Left ventricle myocardium inferior (tissue), 1 donor: Measurements from ENCODE around the gene CLEC18A. TPM values are rescaled to one million over a fixed set of nuclear protein-coding genes. Genes with fewer than 3 reads are reported as not detected.
A peak's percentile ranks its signal among the peaks of the same experiment; 100 is the strongest.
"Not testable (repeated sequence)": the region's sequence is repeated elsewhere in the genome, so short reads cannot be mapped to it uniquely, and the experiment has no call there.

Experiments used
- DNase-seq: peaks from one replicate; pipeline ENCODE4 v3.0.0-alpha.2; 2020
- H3K27ac ChIP-seq: fragments of 200-600 bp; replicated peaks from 2 replicates; pipeline ENCODE4 v1.8.0; 2021
- H3K27me3 ChIP-seq: fragments of 200-600 bp; 2 replicates; pipeline ENCODE4 v1.8.0; 2021; ENCODE audit warnings: low read depth
- H3K36me3 ChIP-seq: fragments of 200-600 bp; 2 replicates; pipeline ENCODE4 v1.8.0; 2021
- H3K4me1 ChIP-seq: fragments of 200-600 bp; 2 replicates; pipeline ENCODE4 v1.8.0; 2021
- H3K4me3 ChIP-seq: fragments of 200-600 bp; 2 replicates; pipeline ENCODE4 v1.8.0; 2021; ENCODE audit warnings: mild to moderate bottlenecking, moderate library complexity
- H3K9me3 ChIP-seq: fragments of 200-600 bp; replicated peaks from 2 replicates; pipeline ENCODE4 v1.8.0; 2021
- intact Hi-C: fragments of 100-400 bp; cut with micrococcal nuclease; formaldehyde crosslinking; loops from one replicate; pipeline ENCODE4 v1.11.0; 2022
- total RNA-seq: library from RNA; stranded (reverse); fragmentation: NEBNext Ultra II Directional; extraction: Animal tissue kit (Norgen Biotek cat#: 25700); gene quantifications from one replicate; pipeline ENCODE4 v1.2.1, GENCODE V29; 2021
- donor health status: DM: no; HTN: yes; CAD: no; lungs with severe emphysema.

Gene CLEC18A
- total RNA-seq, 1 donor from 2014 or later: 0.22 TPM

GRCh38 chr16:69969657-69970056 lies 18.5 kb downstream of the CLEC18A start:
- H3K4me3 ChIP-seq, DNase-seq, H3K4me1 ChIP-seq, H3K27ac ChIP-seq, H3K27me3 ChIP-seq, intact Hi-C loops, H3K36me3 ChIP-seq, H3K9me3 ChIP-seq: not testable (repeated sequence)

DNA sequence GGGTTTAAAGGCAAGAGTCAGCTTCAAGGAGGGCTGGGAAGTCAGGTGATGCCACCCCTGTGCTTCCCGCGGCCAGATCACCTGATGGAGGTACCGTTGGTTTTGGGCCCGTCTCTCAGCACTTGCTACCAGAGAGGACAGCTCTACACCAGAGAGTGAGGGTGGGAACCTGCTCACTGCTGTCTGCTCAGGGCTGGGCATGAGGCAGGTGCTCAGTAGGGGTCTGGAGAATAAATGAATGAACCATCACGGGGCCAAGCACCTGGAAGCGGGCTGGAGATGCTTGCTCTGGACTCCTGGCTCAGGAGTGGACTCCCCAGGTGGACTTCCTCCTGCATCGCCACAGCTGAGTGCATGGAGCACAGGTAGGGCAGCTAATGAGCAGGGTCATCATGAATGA lies 21.0 kb downstream of the CLEC18A start:
- H3K4me1 ChIP-seq, H3K4me3 ChIP-seq, H3K9me3 ChIP-seq, intact Hi-C loops, H3K36me3 ChIP-seq, DNase-seq, H3K27me3 ChIP-seq, H3K27ac ChIP-seq: not testable (repeated sequence)

GRCh38 chr16:69972935-69973334 lies 21.8 kb downstream of the CLEC18A start:
- H3K27me3 ChIP-seq, H3K36me3 ChIP-seq, H3K9me3 ChIP-seq, H3K4me1 ChIP-seq, H3K4me3 ChIP-seq, DNase-seq, H3K27ac ChIP-seq, intact Hi-C loops: not testable (repeated sequence)

DNA sequence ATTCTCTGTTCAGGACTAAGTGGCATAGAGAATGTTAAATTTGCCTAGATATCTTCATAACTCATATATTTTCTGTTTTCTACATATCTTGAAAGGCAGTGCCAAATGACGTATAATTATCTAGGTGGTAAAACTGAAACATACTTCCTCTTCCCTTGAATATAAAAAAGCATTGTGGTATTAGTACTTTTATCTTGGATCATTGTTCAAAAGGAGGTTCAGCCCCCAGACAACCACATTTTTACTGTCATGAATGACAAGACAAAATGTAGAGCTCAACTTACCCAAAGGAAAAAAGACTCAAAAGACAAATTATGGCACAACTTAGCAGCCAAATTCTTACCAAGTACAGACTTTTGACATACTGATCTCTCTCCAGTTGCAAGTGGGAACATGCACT lies 34.1 kb downstream of the CLEC18A start:
- intact Hi-C loops, DNase-seq, H3K27ac ChIP-seq, H3K27me3 ChIP-seq, H3K9me3 ChIP-seq, H3K4me1 ChIP-seq, H3K4me3 ChIP-seq: not testable (repeated sequence)
- peaks cover 13% of the 10 kb centered on the region for H3K36me3 ChIP-seq

- H3K27me3 ChIP-seq, H3K27ac ChIP-seq, intact Hi-C loops, H3K4me1 ChIP-seq, DNase-seq, H3K9me3 ChIP-seq, H3K4me3 ChIP-seq: not testable (repeated sequence)
- H3K36me3 ChIP-seq: peaks cover 22% of the 10 kb centered on the region
Measured at GRCh38 chr16:69997956-69998355, 46.8 kb downstream of the CLEC18A start.

DNA sequence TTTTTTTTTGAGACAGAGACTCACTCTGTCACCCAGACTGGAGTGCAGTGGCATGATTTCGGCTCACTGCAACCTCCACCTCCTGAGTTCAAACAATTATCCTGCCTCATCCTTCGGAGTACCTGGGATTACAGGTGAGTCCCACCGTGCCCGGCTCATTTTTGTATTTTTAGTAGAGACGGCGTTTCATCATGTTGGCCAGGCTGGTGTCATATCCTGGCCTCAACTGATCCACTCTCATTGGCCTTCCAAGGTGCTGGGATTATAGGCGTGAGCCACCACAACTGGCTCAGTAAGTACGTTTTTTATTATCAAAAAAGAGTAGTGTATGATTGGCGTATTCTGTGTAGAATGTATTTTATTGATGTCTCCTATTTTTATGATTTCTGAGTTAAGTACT lies 48.7 kb downstream of the CLEC18A start:
- H3K4me1 ChIP-seq, H3K9me3 ChIP-seq, H3K27me3 ChIP-seq, H3K4me3 ChIP-seq, intact Hi-C loops, DNase-seq: not testable (repeated sequence)
- peaks cover 15% of the 10 kb centered on the region for H3K36me3 ChIP-seq
- H3K27ac ChIP-seq: peak overlapping the region; percentile 19

GRCh38 chr16:70003511-70003910 lies 52.4 kb downstream of the CLEC18A start:
- H3K9me3 ChIP-seq, intact Hi-C loops, H3K4me1 ChIP-seq, H3K27me3 ChIP-seq, H3K27ac ChIP-seq, DNase-seq, H3K4me3 ChIP-seq: not testable (repeated sequence)
- H3K36me3 ChIP-seq: peaks cover 23% of the 10 kb centered on the region

GRCh38 chr16:70008604-70009003 lies 57.5 kb downstream of the CLEC18A start:
- H3K27me3 ChIP-seq, H3K9me3 ChIP-seq, H3K27ac ChIP-seq, intact Hi-C loops, H3K4me1 ChIP-seq, DNase-seq, H3K4me3 ChIP-seq: not testable (repeated sequence)
- peaks cover 43% of the 10 kb centered on the region for H3K36me3 ChIP-seq

GRCh38 chr16:70010615-70011014 lies 59.5 kb downstream of the CLEC18A start:
- DNase-seq, H3K27me3 ChIP-seq, H3K4me3 ChIP-seq, H3K4me1 ChIP-seq, intact Hi-C loops, H3K9me3 ChIP-seq, H3K27ac ChIP-seq: not testable (repeated sequence)
- peaks cover 48% of the 10 kb centered on the region for H3K36me3 ChIP-seq

DNA sequence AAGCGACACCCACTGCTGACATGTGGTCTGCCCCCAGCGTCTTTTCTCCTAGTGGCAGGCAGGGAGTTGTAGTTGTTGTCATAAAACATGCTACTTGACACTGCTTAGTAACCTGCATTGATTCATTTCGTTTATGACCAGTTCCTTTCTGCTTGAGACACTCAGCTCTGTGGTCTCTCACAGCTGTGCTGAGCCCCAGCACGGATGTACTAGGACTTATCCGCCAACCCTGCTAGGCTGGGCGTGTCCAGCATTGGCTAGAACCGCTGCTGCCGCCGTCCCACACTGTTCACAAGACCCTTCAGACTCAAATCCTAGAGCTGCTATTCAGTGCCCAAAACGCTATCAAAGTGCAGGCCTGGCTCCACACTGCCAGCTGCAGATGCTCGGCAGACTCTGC lies 60.0 kb downstream of the CLEC18A start:
- DNase-seq: not testable (repeated sequence)
- peaks cover 53% of the 10 kb centered on the region for H3K36me3 ChIP-seq

DNA sequence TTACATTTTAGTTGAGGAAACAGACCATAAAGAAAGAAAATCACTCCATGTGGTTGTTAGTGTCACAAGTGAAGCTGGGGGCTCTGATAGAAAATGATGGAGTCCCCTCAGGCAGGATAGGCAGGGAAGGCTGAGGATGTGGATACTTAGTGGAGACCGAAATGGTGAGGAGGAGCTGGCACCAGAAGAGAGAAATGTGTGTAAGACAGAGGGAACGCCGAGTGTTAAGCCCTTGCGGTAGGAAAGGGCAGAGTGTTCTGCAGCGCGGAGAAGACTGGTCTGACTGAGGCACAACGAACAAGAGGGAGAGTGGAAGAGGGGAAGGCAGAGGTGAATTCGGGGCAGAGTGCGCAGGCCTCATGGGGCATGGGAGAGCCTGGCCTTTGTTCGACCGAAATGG lies 61.2 kb downstream of the CLEC18A start:
- H3K9me3 ChIP-seq, H3K27ac ChIP-seq, H3K4me3 ChIP-seq, H3K4me1 ChIP-seq, H3K27me3 ChIP-seq, DNase-seq, intact Hi-C loops: not testable (repeated sequence)
- peaks cover 55% of the 10 kb centered on the region for H3K36me3 ChIP-seq

More for the DNA sequence above, 60.0 kb downstream of the CLEC18A start:
- H3K27me3 ChIP-seq, H3K4me1 ChIP-seq, H3K9me3 ChIP-seq, H3K27ac ChIP-seq, H3K4me3 ChIP-seq, intact Hi-C loops: not testable (repeated sequence)

- peaks cover 60% of the 10 kb centered on the region for H3K36me3 ChIP-seq
- H3K4me3 ChIP-seq, H3K9me3 ChIP-seq, H3K27me3 ChIP-seq, intact Hi-C loops, H3K27ac ChIP-seq, DNase-seq, H3K4me1 ChIP-seq: not testable (repeated sequence)
Measured at GRCh38 chr16:70012951-70013350, 61.8 kb downstream of the CLEC18A start.
